GM12801 (cell line): ENCODE results near the gene CNTNAP2.

ENCODE experiments used
- TF ChIP-seq, protein P1 (sequence below): IDR thresholded peaks from one replicate; pipeline ENCODE4 v1.5.1; 2011; ENCODE audit warnings: control low read depth; ENCODE audit not compliant: insufficient read length; ENCODE audit errors: extremely low read depth

CNTNAP2 gene

DNA sequence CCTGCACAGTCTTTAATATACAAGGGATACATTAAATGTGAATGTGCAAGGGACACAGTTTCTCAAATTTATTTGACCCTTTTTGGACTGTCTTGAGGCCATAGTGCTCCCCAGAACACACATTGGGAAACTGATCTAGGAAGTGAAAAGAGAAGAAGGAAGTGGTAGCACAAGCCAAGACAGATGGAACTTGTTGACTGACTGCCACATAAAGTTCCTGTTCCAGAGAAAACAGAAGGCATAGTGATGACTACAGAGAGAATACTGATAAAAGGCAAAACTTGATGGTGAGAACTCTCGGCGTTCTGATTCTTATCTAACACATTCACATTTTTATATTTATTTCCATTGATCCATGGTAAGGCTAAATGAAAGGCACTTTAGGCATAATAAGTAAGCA lies 1216.4 kb downstream of the CNTNAP2 start:
- TF ChIP-seq, protein P1, sequence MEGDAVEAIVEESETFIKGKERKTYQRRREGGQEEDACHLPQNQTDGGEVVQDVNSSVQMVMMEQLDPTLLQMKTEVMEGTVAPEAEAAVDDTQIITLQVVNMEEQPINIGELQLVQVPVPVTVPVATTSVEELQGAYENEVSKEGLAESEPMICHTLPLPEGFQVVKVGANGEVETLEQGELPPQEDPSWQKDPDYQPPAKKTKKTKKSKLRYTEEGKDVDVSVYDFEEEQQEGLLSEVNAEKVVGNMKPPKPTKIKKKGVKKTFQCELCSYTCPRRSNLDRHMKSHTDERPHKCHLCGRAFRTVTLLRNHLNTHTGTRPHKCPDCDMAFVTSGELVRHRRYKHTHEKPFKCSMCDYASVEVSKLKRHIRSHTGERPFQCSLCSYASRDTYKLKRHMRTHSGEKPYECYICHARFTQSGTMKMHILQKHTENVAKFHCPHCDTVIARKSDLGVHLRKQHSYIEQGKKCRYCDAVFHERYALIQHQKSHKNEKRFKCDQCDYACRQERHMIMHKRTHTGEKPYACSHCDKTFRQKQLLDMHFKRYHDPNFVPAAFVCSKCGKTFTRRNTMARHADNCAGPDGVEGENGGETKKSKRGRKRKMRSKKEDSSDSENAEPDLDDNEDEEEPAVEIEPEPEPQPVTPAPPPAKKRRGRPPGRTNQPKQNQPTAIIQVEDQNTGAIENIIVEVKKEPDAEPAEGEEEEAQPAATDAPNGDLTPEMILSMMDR, result no peak

DNA sequence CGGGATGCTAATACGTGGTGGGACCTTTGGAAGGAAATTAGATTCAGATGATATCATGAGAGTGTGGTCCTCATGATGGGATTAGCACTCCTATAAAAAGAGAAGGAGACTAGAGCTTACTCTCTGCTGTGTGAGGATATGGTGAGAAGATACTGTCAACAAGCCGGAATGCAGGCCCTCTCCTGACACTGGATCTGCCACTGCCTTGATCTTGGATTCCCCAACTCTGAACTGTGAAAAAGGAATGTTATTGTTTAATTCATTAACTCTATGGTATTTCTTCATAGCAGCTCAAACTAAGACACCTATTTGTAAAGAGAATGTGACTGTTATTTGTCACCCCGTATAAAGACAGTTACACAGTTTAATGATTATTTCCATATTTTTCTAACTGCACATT lies 1246.5 kb downstream of the CNTNAP2 start:
- TF ChIP-seq, protein P1, result no peak

DNA sequence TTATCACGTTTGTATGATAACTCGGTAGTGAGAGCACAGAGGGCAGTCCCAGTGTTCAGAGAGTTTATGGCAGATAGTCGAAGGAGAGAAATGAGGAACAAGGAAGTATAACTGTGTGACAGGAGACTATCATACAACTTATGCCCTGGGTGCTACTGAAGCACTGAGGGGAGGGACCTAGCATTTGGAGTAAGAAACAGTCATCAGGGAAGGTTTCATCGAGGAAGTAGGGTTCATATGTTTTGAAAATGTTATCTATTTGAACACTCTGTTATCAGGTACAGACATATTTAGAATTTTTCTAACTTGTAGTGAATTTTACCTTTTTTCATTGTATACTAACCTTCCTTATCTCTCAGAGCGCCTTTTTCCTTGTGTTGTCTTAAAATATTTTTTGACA lies 1259.6 kb downstream of the CNTNAP2 start:
- TF ChIP-seq, protein P1, result no peak

DNA sequence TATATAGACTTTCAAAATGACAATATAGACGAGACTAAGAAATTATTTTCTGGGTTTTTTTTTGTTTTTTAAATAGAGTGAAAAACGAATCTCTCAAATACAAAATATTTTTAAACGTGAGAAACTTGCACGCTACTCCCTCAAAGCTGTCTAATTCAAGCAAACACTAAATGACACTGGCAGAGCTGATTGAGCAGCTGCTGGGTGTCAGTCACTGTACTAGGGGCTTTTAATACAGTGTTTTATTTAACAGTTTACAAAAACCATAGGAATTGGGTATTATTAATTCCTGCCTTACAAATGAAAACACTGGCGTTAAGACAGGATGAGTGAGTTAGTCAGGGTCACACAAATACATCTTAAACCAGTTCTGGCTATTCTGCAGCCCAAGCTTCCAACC lies 1264.3 kb downstream of the CNTNAP2 start:
- TF ChIP-seq, protein P1, result no peak

DNA sequence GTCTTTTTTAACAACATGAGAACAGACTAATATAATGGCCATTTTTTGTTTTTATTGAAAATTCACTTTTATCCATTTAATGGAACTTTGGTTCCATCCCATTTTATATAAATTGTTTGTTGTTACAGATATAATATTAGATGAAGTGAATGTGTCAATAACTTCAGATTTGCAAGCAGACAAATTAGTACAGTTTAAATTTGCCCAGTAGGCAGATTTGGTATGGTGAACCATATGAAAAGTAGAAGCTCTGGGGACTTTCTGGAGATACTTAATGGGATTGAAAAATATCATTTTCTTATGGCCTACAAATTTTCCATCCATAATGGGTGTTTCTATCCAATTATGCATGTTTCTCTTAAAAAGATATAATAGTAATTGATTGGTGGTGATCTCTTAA lies 1277.7 kb downstream of the CNTNAP2 start:
- TF ChIP-seq, protein P1, result no peak

DNA sequence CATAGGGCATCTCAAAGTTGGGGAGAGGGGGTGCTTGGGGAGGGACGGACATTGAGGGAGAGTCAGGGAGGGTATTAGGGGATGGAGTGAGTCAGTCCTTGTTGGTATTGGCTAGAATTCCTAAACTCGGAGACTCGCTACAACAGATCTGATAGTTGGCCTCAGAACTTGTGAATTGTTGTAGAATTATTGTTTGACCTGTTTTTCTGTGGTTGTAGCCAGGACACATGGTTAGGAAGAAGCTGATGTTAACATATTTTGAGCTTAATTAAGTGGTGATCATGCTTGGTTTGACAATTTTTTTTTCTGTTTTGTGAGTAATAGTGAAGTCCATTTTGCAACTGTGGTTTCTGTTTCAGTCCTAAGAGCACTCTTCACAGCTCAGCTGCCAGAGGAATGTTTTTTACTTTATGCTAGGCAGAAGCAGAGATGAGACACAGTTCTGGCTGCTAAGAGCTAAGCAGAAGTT lies 1283.7 kb downstream of the CNTNAP2 start:
- TF ChIP-seq, protein P1, result no peak

DNA sequence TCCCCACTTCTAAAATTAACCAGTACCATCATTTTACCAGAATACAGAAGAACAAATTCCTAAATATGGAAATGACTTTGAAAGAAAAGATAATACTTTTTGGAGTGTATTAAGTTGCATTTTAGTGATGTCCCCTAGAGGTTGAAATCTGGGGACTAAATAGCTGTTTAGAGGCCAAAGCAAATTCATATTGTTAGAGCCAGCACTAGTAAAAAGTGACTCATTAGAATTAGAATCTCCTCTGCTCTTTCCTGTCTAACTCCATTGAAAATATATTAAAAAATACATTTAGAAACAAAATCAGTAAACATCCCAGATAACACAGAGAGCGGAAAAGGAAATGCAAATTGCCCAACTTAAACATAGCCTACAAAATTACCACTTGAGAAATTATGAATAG lies 1284.3 kb downstream of the CNTNAP2 start:
- TF ChIP-seq, protein P1, result no peak

DNA sequence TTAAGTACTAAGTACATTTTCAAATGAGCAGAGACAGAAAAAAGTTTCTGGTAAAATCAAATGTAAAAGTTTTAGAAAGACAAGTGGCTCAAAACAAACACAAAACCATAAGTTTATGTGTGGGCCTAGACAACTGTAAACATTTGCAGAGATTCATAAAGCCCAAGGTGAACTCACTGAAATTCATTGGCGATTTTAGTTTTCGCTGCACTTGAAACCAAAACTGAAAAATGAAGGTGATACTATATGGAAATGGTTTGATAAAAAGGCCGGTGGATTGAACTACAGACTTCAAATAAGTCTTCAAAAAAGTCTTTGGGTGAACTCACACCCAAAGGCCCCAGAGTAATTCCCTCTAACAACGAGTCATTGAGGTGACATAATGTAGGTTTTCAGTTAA lies 1289.0 kb downstream of the CNTNAP2 start:
- TF ChIP-seq, protein P1, result no peak
